CD4-positive, alpha-beta T cell (primary cell): ENCODE results near the gene RPN2. TPM values are rescaled to one million over a fixed set of nuclear protein-coding genes. Genes with fewer than 3 reads are reported as not detected.

ENCODE experiments used
- ATAC-seq: fragments of 200-7000 bp; cut with Tn5 transposase; one replicate; pipeline ENCODE4 v1.10.0; 2022; ENCODE audit warnings: mild to moderate bottlenecking; ENCODE audit not compliant: poor library complexity
- CTCF ChIA-PET: fragments of 350-600 bp; sonication (Branson Sonifier 250); formaldehyde crosslinking; loops from one replicate; lab custom pipeline; 2021; ENCODE audit warnings: antibody characterized with exemption, inconsistent platforms; lab: Charles Lee
- POLR2A ChIA-PET: fragments of 350-600 bp; sonication (Branson Sonifier 250); formaldehyde crosslinking; loops from one replicate; lab custom pipeline; 2021; ENCODE audit warnings: antibody characterized with exemption, inconsistent platforms; lab: Charles Lee
- DNase-seq, 14 experiments: peaks; one replicate each; pipeline ENCODE4 v3.0.0-alpha.2; 2013 to 2020; ENCODE audit warnings: mixed read lengths in 2 of 14
- H3K27ac ChIP-seq, 2 donors: one replicate each; pipeline versions ENCODE4 v1.5.1 to v1.7.0; 2013; ENCODE audit warnings: low read length in 2 of 2, low read depth in 1 of 2, mild to moderate bottlenecking in 1 of 2
- H3K27me3 ChIP-seq, 2 experiments: 1 replicate in 1 of 2; 2 replicates in 1 of 2; pipeline versions ENCODE4 v1.6.1 to v1.7.0; 2013; ENCODE audit warnings: low read length in 2 of 2, control low read depth in 1 of 2, mild to moderate bottlenecking in 1 of 2, moderate library complexity in 1 of 2; ENCODE audit not compliant: insufficient read depth in 2 of 2, control insufficient read depth in 1 of 2
- H3K36me3 ChIP-seq: one replicate; pipeline ENCODE4 v1.6.1; 2013; ENCODE audit warnings: low read length, control low read depth; ENCODE audit not compliant: insufficient read depth
- H3K4me1 ChIP-seq: one replicate; pipeline ENCODE4 v1.6.1; 2013; ENCODE audit warnings: low read length, control low read depth; ENCODE audit not compliant: insufficient read depth
- H3K4me3 ChIP-seq: one replicate; pipeline ENCODE4 v1.5.1; 2013; ENCODE audit warnings: mild to moderate bottlenecking, low read length, moderate library complexity
- H3K9me3 ChIP-seq, 2 experiments: 1 replicate in 1 of 2; 2 replicates in 1 of 2; pipeline versions ENCODE4 v1.6.1 to v1.7.0; 2013; ENCODE audit warnings: low read length in 2 of 2, mild to moderate bottlenecking in 2 of 2, control low read depth in 1 of 2, moderate library complexity in 1 of 2; ENCODE audit not compliant: control insufficient read depth in 1 of 2, insufficient read depth in 1 of 2
- H3K27ac Mint-ChIP-seq: one replicate; pipeline ENCODE4 v1.8.0; 2020; ENCODE audit warnings: mixed read lengths
- H3K27me3 Mint-ChIP-seq: one replicate; pipeline ENCODE4 v1.8.0; 2021; ENCODE audit warnings: mixed read lengths
- H3K36me3 Mint-ChIP-seq: one replicate; pipeline ENCODE4 v1.8.0; 2021; ENCODE audit warnings: low read depth, mixed read lengths
- H3K4me1 Mint-ChIP-seq: one replicate; pipeline ENCODE4 v1.8.0; 2021; ENCODE audit warnings: low read depth, mixed read lengths
- H3K4me3 Mint-ChIP-seq: one replicate; pipeline ENCODE4 v1.8.0; 2020; ENCODE audit warnings: mild to moderate bottlenecking, mixed read lengths
- H3K9me3 Mint-ChIP-seq: one replicate; pipeline ENCODE4 v1.8.0; 2020; ENCODE audit warnings: mixed read lengths
- intact Hi-C, 2 experiments: fragments of 100-400 bp; cut with DNase I in 1 of 2; cut with micrococcal nuclease in 1 of 2; formaldehyde crosslinking; loops; one replicate each; pipeline versions ENCODE4 v1.15.1 to v1.9.0; 2023 to 2025; cut with DNase I, micrococcal nuclease
- total RNA-seq, 174 experiments: library from RNA in 2 of 174; stranded (reverse) in 2 of 174; gene quantifications; one replicate each; pipeline ENCODE4 v1.2.3 and lab custom pipeline; 2021 to 2026
- TF ChIP-seq, protein P1 (sequence below): fragments of 200-600 bp; IDR thresholded peaks from one replicate; pipeline ENCODE4 v1.8.0; 2022; ENCODE audit warnings: antibody characterized with exemption, mild to moderate bottlenecking

RPN2 gene
- total RNA-seq, 2 experiments from 2014 or later, result 62.8 to 65.8 TPM

DNA sequence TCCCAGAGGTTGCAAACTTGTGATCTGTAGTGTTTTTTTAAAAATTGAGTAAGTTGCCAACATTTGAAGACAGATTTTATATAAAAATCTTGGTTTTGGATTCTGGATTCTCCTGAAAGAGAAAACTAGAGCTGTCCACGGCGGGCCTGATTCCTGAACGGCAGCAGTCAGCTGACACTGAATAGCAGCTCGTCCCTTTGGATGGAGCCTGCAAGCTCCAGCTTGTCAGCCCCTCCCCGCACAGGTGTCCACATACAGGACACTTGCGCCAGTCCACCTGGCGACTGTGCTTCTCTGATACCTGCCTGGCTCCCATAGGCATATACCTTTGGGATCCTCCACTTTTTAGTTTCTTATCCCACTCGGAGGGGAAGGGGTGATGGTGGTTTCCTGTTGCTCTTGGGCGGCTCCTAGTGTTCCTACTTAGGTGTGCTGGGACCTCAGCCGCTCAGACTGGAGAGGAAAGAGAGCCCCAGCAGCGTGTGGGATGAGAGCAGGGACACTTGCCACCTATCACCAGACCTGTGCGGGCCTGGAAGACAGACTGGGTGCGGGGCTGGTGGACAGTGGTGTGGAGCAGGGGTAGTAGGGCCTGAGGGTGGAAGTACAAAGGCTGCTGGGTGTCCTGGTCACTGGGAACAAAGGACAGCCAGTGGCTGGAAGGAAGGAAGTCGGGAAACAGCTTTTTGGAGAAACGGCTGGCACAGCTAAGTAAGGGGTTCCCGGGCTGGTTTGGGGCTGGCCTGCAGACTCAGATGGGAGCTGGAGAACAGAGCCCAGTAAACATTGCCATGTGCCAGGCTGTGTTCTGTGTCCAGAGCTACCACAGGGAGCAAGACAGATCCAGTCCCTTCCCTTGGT is 64.2 kb downstream of the RPN2 start:
- Mint-ChIP-seq H3K9me3 (no peaks in the 10 kb centered on the region), H3K27ac (no peak overlapping the region), H3K4me1 (no peaks in the 10 kb centered on the region), H3K36me3 (peaks cover 56% of the 10 kb centered on the region), H3K4me3 (no peak overlapping the region), H3K27me3 (no peaks in the 10 kb centered on the region)
- POLR2A ChIA-PET, result no interaction called here
- TF ChIP-seq, protein P1, sequence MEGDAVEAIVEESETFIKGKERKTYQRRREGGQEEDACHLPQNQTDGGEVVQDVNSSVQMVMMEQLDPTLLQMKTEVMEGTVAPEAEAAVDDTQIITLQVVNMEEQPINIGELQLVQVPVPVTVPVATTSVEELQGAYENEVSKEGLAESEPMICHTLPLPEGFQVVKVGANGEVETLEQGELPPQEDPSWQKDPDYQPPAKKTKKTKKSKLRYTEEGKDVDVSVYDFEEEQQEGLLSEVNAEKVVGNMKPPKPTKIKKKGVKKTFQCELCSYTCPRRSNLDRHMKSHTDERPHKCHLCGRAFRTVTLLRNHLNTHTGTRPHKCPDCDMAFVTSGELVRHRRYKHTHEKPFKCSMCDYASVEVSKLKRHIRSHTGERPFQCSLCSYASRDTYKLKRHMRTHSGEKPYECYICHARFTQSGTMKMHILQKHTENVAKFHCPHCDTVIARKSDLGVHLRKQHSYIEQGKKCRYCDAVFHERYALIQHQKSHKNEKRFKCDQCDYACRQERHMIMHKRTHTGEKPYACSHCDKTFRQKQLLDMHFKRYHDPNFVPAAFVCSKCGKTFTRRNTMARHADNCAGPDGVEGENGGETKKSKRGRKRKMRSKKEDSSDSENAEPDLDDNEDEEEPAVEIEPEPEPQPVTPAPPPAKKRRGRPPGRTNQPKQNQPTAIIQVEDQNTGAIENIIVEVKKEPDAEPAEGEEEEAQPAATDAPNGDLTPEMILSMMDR, result no peak
- peaks cover 60% of the 10 kb centered on the region for H3K36me3 ChIP-seq
- no peaks in the 10 kb centered on the region for H3K4me1 ChIP-seq
- no peak for DNase-seq
- H3K27me3 ChIP-seq, result no peaks in the 10 kb centered on the region
- H3K4me3 ChIP-seq, result no peak overlapping the region
- no peak overlapping the region for H3K27ac ChIP-seq
- CTCF ChIA-PET, result no interaction called here
- H3K9me3 ChIP-seq, result no peaks in the 10 kb centered on the region
- intact Hi-C loops, result no loop called here
- no peak for ATAC-seq

- Mint-ChIP-seq H3K4me3 (no peak overlapping the region), H3K27ac (no peak overlapping the region), H3K27me3 (no peaks in the 10 kb centered on the region), H3K36me3 (peaks cover 48% of the 10 kb centered on the region), H3K4me1 (no peaks in the 10 kb centered on the region), H3K9me3 (no peaks in the 10 kb centered on the region)
- H3K36me3 ChIP-seq, result peaks cover 52% of the 10 kb centered on the region
- no peaks in the 10 kb centered on the region for H3K4me1 ChIP-seq
- intact Hi-C loops, result no loop called here
- DNase-seq (no peak), ATAC-seq (no peak)
- TF ChIP-seq, protein P1, result no peak
- ChIA-PET CTCF (no interaction called here), POLR2A (no interaction called here)
- no peaks in the 10 kb centered on the region for H3K27me3 ChIP-seq
- H3K27ac ChIP-seq, result no peak overlapping the region
- H3K4me3 ChIP-seq, result no peak overlapping the region
- H3K9me3 ChIP-seq, result no peaks in the 10 kb centered on the region
These were observed 64.9 kb downstream of the RPN2 start for GRCh38 chr20:37243937-37244571.

DNA sequence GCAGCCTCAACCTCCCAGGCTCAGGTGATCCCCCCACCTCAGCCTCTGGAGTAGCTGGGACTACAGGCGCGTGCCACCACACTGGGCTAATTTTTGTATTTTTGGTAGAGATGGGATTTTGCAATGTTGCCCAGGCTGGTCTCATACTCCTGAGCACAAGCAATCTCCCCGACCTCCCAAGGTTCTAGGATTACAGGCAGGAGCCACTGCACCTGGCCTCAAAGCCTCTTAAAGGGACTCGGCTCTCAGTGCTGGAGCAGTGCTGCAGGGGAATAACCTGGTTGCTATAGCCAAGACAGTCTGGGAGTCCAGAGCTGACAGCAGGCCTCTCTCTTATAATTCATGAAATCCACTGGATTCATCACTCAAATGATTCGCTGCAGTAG is 65.4 kb downstream of the RPN2 start:
- intact Hi-C loops, result no loop called here
- Histone ChIP-seq H3K4me1 (no peaks in the 10 kb centered on the region), H3K27ac (no peak overlapping the region), H3K4me3 (no peak overlapping the region), H3K36me3 (peaks cover 47% of the 10 kb centered on the region), H3K27me3 (no peaks in the 10 kb centered on the region), H3K9me3 (no peaks in the 10 kb centered on the region)
- peaks cover 43% of the 10 kb centered on the region for H3K36me3 Mint-ChIP-seq
- ATAC-seq (no peak), DNase-seq (no peak)
- no peaks in the 10 kb centered on the region for H3K27me3 Mint-ChIP-seq
- no peaks in the 10 kb centered on the region for H3K9me3 Mint-ChIP-seq
- H3K4me3 Mint-ChIP-seq, result no peak overlapping the region
- TF ChIP-seq, protein P1, result no peak
- H3K27ac Mint-ChIP-seq, result no peak overlapping the region
- no peaks in the 10 kb centered on the region for H3K4me1 Mint-ChIP-seq
- ChIA-PET POLR2A (no interaction called here), CTCF (no interaction called here)
